WTC11 (cell line): ENCODE measurements around the gene MARCO. TPM values are rescaled to one million over a fixed set of nuclear protein-coding genes. Genes with fewer than 3 reads are reported as not detected.

ENCODE experiments used
- ATAC-seq: fragments of 200-7000 bp; cut with Tn5 transposase; 2 replicates; pipeline ENCODE4 v1.10.0; 2021; ENCODE audit warnings: mild to moderate bottlenecking, moderate library complexity
- CTCF ChIA-PET: fragments of 300-600 bp; sonication (Branson Sonifier 250); formaldehyde crosslinking; loops from one replicate; lab custom pipeline; 2021; ENCODE audit warnings: antibody characterized with exemption; lab: Charles Lee
- POLR2A ChIA-PET: fragments of 350-600 bp; sonication (Branson Sonifier 250); formaldehyde crosslinking; loops from one replicate; lab custom pipeline; 2021; ENCODE audit warnings: antibody characterized with exemption; lab: Charles Lee
- DNase-seq: peaks from one replicate; pipeline ENCODE4 v3.0.0; 2021; ENCODE audit warnings: low spot score
- H3K27ac Mint-ChIP-seq: 2 replicates; pipeline ENCODE4 v1.8.0; 2021; ENCODE audit warnings: mixed read lengths
- H3K27me3 Mint-ChIP-seq: 2 replicates; pipeline ENCODE4 v1.8.0; 2021; ENCODE audit warnings: low read depth, mild to moderate bottlenecking, moderate library complexity, mixed read lengths
- H3K36me3 Mint-ChIP-seq: 2 replicates; pipeline ENCODE4 v1.8.0; 2021; ENCODE audit warnings: mixed read lengths
- H3K4me1 Mint-ChIP-seq: 2 replicates; pipeline ENCODE4 v1.8.0; 2022; ENCODE audit warnings: mixed read lengths
- H3K4me3 Mint-ChIP-seq: 2 replicates; pipeline ENCODE4 v1.8.0; 2021; ENCODE audit warnings: mild to moderate bottlenecking, moderate library complexity, mixed read lengths
- H3K9me3 Mint-ChIP-seq: 2 replicates; pipeline ENCODE4 v1.8.0; 2021; ENCODE audit warnings: mixed read lengths
- AFF4 ChIP-seq: sonication (generic); formaldehyde crosslinking; IDR thresholded peaks from 2 replicates; pipeline ENCODE4 v1.8.1; 2023; ENCODE audit warnings: mild to moderate bottlenecking, missing genetic modification reagents, borderline replicate concordance
- ATF1 ChIP-seq: sonication (generic); formaldehyde crosslinking; IDR thresholded peaks from 2 replicates; pipeline ENCODE4 v1.8.1; 2023; ENCODE audit warnings: mild to moderate bottlenecking, moderate library complexity, missing genetic modification reagents
- ATF3 ChIP-seq: sonication (generic); formaldehyde crosslinking; conservative IDR thresholded peaks from 2 replicates; pipeline ENCODE4 v1.8.1; 2022; ENCODE audit warnings: mild to moderate bottlenecking, missing genetic modification reagents
- CBFB ChIP-seq: sonication (generic); formaldehyde crosslinking; IDR thresholded peaks from 2 replicates; pipeline ENCODE4 v1.8.1; 2022; ENCODE audit warnings: mild to moderate bottlenecking, low read depth, missing genetic modification reagents
- FOXP1 ChIP-seq: sonication (generic); formaldehyde crosslinking; IDR thresholded peaks from 2 replicates; pipeline ENCODE4 v1.8.0; 2022; ENCODE audit warnings: missing genetic modification reagents, mild to moderate bottlenecking, moderate library complexity, borderline replicate concordance
- GTF2I ChIP-seq: fragments of 250-450 bp; sonication (Bioruptor Pico); conservative IDR thresholded peaks from 2 replicates; pipeline ENCODE4 v1.4.0; 2021; ENCODE audit warnings: mild to moderate bottlenecking
- MAX ChIP-seq: sonication (generic); formaldehyde crosslinking; IDR thresholded peaks from 2 replicates; pipeline ENCODE4 v1.8.0; 2022; ENCODE audit warnings: mild to moderate bottlenecking, missing genetic modification reagents
- NFE2L1 ChIP-seq: sonication (generic); formaldehyde crosslinking; IDR thresholded peaks from 2 replicates; pipeline ENCODE4 v1.8.1; 2023; ENCODE audit warnings: missing genetic modification reagents
- NR1H2 ChIP-seq: sonication (generic); formaldehyde crosslinking; IDR thresholded peaks from 2 replicates; pipeline ENCODE4 v1.9.0; 2021; ENCODE audit warnings: mild to moderate bottlenecking, moderate library complexity, missing genetic modification reagents
- PRRX2 ChIP-seq: fragments of 250-450 bp; sonication (Bioruptor Pico); IDR thresholded peaks from 2 replicates; pipeline ENCODE4 v1.8.0; 2021; ENCODE audit warnings: mild to moderate bottlenecking
- ZNF138 ChIP-seq: sonication (generic); formaldehyde crosslinking; conservative IDR thresholded peaks from 2 replicates; pipeline ENCODE4 v1.8.1; 2022; ENCODE audit warnings: mild to moderate bottlenecking, moderate library complexity, missing genetic modification reagents
- ZNF219 ChIP-seq: sonication (generic); formaldehyde crosslinking; IDR thresholded peaks from 2 replicates; pipeline ENCODE4 v1.8.0; 2023; ENCODE audit warnings: missing genetic modification reagents, mild to moderate bottlenecking, borderline replicate concordance
- ZNF232 ChIP-seq: sonication (generic); formaldehyde crosslinking; IDR thresholded peaks from 2 replicates; pipeline ENCODE4 v1.8.0; 2022; ENCODE audit warnings: mild to moderate bottlenecking, missing genetic modification reagents
- ZNF532 ChIP-seq: fragments of 250-450 bp; sonication (Bioruptor Pico); IDR thresholded peaks from 2 replicates; pipeline ENCODE4 v1.9.0; 2021; ENCODE audit warnings: mild to moderate bottlenecking, borderline replicate concordance
- total RNA-seq: library from RNA; stranded (reverse); gene quantifications from 3 replicates; pipeline ENCODE4 v1.2.3, GENCODE V29; 2021

The MARCO gene
- total RNA-seq, 1 experiment from 2014 or later, result 0.11 TPM

- Mint-ChIP-seq H3K4me3 (no peak overlapping the region), H3K36me3 (no peaks in the 10 kb centered on the region), H3K27ac (no peak overlapping the region), H3K9me3 (peaks cover 55% of the 10 kb centered on the region), H3K27me3 (peaks cover 28% of the 10 kb centered on the region), H3K4me1 (no peaks in the 10 kb centered on the region)
- TF ChIP-seq AFF4 (no peak), FOXP1 (CRISPR knock-in tag) (no peak), ATF1 (CRISPR knock-in tag) (no peak), NR1H2 (no peak), GTF2I (CRISPR knock-in tag) (no peak), NFE2L1 (CRISPR knock-in tag) (no peak), ATF3 (CRISPR knock-in tag) (no peak), MAX (CRISPR knock-in tag) (no peak), CBFB (no peak), ZNF219 (no peak), PRRX2 (CRISPR knock-in tag) (no peak)
- DNase-seq, result no peak
- POLR2A ChIA-PET, result no interaction called here
- ATAC-seq, result no peak
- CTCF ChIA-PET, result no interaction called here
Observed at GRCh38 chr2:118954297-118955060, 12.5 kb downstream of the MARCO start.

GRCh38 chr2:118965737-118966136 is 23.7 kb downstream of the MARCO start:
- POLR2A ChIA-PET, result no interaction called here
- Mint-ChIP-seq H3K27ac (no peak overlapping the region), H3K36me3 (no peaks in the 10 kb centered on the region), H3K4me1 (peaks cover 7% of the 10 kb centered on the region), H3K4me3 (no peak overlapping the region), H3K27me3 (peaks cover 12% of the 10 kb centered on the region)
- no peak for DNase-seq
- CTCF ChIA-PET, result no interaction called here
- TF ChIP-seq ZNF138 (CRISPR knock-in tag) (no peak), AFF4 (no peak), ZNF532 (CRISPR knock-in tag) (no peak), ZNF232 (no peak)
- TF ChIP-seq, all 79 proteins: peak for 0
- 0 out of 2 replicates have a peak, but pooled peaks cover 2% of the 10 kb centered on the region for H3K9me3 Mint-ChIP-seq
- ATAC-seq, result no peak
